HepG2 (cell line): ENCODE results near the gene TNFSF13. TPM values are rescaled to one million over a fixed set of nuclear protein-coding genes. Genes with fewer than 3 reads are reported as not detected.
A peak's percentile ranks its signal among the peaks of the same experiment; 100 is the strongest.

Experiments
- AGO1 ChIP-seq: fragments of 200-400 bp; formaldehyde crosslinking; IDR thresholded peaks from 2 replicates; pipeline ENCODE4 v1.6.1; 2017; ENCODE audit warnings: mild to moderate bottlenecking, low read depth, low read length, moderate library complexity; ENCODE audit not compliant: poor library complexity, severe bottlenecking
- ATF2 ChIP-seq: sonication (generic); formaldehyde crosslinking; IDR thresholded peaks from 2 replicates; pipeline ENCODE4 v1.4.0; 2020; ENCODE audit warnings: missing genetic modification reagents
- FOXO1 ChIP-seq: sonication (generic); formaldehyde crosslinking; IDR thresholded peaks from 2 replicates; pipeline ENCODE4 v1.4.0; 2020; ENCODE audit warnings: missing genetic modification reagents
- FOXO4 ChIP-seq: sonication (generic); formaldehyde crosslinking; conservative IDR thresholded peaks from 2 replicates; pipeline ENCODE4 v1.8.1; 2023; ENCODE audit warnings: missing genetic modification reagents
- HNRNPLL ChIP-seq: fragments of 200-400 bp; formaldehyde crosslinking; IDR thresholded peaks from 2 replicates; pipeline ENCODE4 v1.6.1; 2017; ENCODE audit warnings: mild to moderate bottlenecking, low read depth, low read length; ENCODE audit not compliant: poor library complexity, severe bottlenecking
- HOXD1 ChIP-seq: sonication (generic); formaldehyde crosslinking; IDR thresholded peaks from 2 replicates; pipeline ENCODE4 v1.5.0; 2020; ENCODE audit warnings: missing genetic modification reagents
- MEF2D ChIP-seq: sonication (generic); formaldehyde crosslinking; IDR thresholded peaks from 2 replicates; pipeline ENCODE4 v1.5.1; 2020; ENCODE audit warnings: mild to moderate bottlenecking, missing genetic modification reagents
- NFKBIZ ChIP-seq: IDR thresholded peaks from 2 replicates; pipeline ENCODE4 v1.6.1; 2018; ENCODE audit warnings: missing genetic modification reagents, missing compliant biosample characterization
- SOX6 ChIP-seq, 2 experiments: fragments of 450-650 bp in 1 of 2; sonication (generic) in 1 of 2; formaldehyde crosslinking in 1 of 2; IDR thresholded peaks; 2 replicates each; pipeline versions ENCODE4 v1.4.0 to v1.6.1; 2017 to 2020; ENCODE audit warnings: antibody characterized with exemption in 1 of 2, mild to moderate bottlenecking in 1 of 2, missing genetic modification reagents in 1 of 2
- TBL1XR1 ChIP-seq: fragments of 150-350 bp; IDR thresholded peaks from 2 replicates; pipeline ENCODE4 v1.6.1; 2014; ENCODE audit warnings: borderline replicate concordance, low read length; ENCODE audit not compliant: partially characterized antibody
- UBTF ChIP-seq: sonication (generic); formaldehyde crosslinking; IDR thresholded peaks from 2 replicates; pipeline ENCODE4 v1.4.0; 2020; ENCODE audit warnings: mild to moderate bottlenecking, missing genetic modification reagents
- WIZ ChIP-seq: sonication (generic); formaldehyde crosslinking; IDR thresholded peaks from 2 replicates; pipeline ENCODE4 v1.5.1; 2020; ENCODE audit warnings: mild to moderate bottlenecking, missing genetic modification reagents
- YY1 ChIP-seq: IDR thresholded peaks from 2 replicates; pipeline ENCODE4 v1.6.1; 2011; ENCODE audit warnings: low read length, low read depth, moderate library complexity, mild to moderate bottlenecking; ENCODE audit not compliant: insufficient read depth, insufficient replicate concordance
- ZBTB33 ChIP-seq: sonication (generic); formaldehyde crosslinking; IDR thresholded peaks from 2 replicates; pipeline ENCODE4 v1.4.0; 2020; ENCODE audit warnings: missing genetic modification reagents
- ZBTB46 ChIP-seq: sonication (generic); formaldehyde crosslinking; IDR thresholded peaks from 2 replicates; pipeline ENCODE4 v1.4.0; 2020; ENCODE audit warnings: mild to moderate bottlenecking, missing genetic modification reagents, borderline replicate concordance
- ZNF460 ChIP-seq: sonication (generic); formaldehyde crosslinking; IDR thresholded peaks from 2 replicates; pipeline ENCODE4 v1.5.1; 2020; ENCODE audit warnings: missing genetic modification reagents, mild to moderate bottlenecking, borderline replicate concordance
- ZNF468 ChIP-seq: sonication (generic); formaldehyde crosslinking; IDR thresholded peaks from 2 replicates; pipeline ENCODE4 v1.8.0; 2022; ENCODE audit warnings: mild to moderate bottlenecking, moderate library complexity, missing genetic modification reagents
- ZNF570 ChIP-seq: sonication (generic); formaldehyde crosslinking; IDR thresholded peaks from 2 replicates; pipeline ENCODE4 v1.4.0; 2020; ENCODE audit warnings: mild to moderate bottlenecking, missing genetic modification reagents, borderline replicate concordance
- ZNF784 ChIP-seq: sonication (generic); formaldehyde crosslinking; IDR thresholded peaks from 2 replicates; pipeline ENCODE4 v1.5.1; 2020; ENCODE audit warnings: missing genetic modification reagents, mild to moderate bottlenecking, borderline replicate concordance
- polyA plus RNA-seq, 8 experiments: library from polyadenylated mRNA; depleted of rRNA in 3 of 8; stranded (reverse) in 7 of 8; unstranded in 1 of 8; fragments of >200 nt; fragmentation: Illumina TruSeq in 4 of 8; extraction: Trizol in 4 of 8; gene quantifications; 2 replicates each; pipeline versions ENCODE4 v1.2.1 to v1.2.3, GENCODE V29; 2011 to 2016; ENCODE audit warnings: low read depth in 4 of 8, missing spikeins in 1 of 8, mixed read lengths in 1 of 8; ENCODE audit not compliant: insufficient read depth in 1 of 8
- total RNA-seq, 5 experiments: library from RNA; depleted of rRNA; stranded (reverse); fragments of >200 nt; fragmentation: Illumina TruSeq; extraction: Trizol; gene quantifications; 2 replicates each; pipeline ENCODE4 v1.2.3, GENCODE V29; 2016; ENCODE audit warnings: low read depth in 1 of 5

Gene TNFSF13
- total and polyA plus RNA-seq, 2 of the 13 experiments (the other 11 are each of a cell fraction or from before 2014, with no cell fraction given) = 2.5 to 3.3 TPM

- TF ChIP-seq WIZ (0 out of 2 replicates have a peak, but pooled peaks have one; percentile 77), ZBTB33 (CRISPR knock-in tag) (no peak), ZNF570 (CRISPR knock-in tag) (no peak), ATF2 (CRISPR knock-in tag) (no peak), YY1 (no peak), AGO1 (no peak), FOXO1 (CRISPR knock-in tag) (no peak), ZBTB46 (no peak), SOX6 (IDR thresholded peaks at IDR 0.05) (no peak), SOX6 (CRISPR knock-in tag; IDR thresholded peaks at IDR 0.05) (peak; percentile 27; the same call in 1 of the 2 replicates), TBL1XR1 (no peak), FOXO4 (CRISPR knock-in tag) (no peak), HOXD1 (CRISPR knock-in tag) (no peak), ZNF784 (CRISPR knock-in tag) (no peak), NFKBIZ (CRISPR knock-in tag) (no peak; the same call in 1 of the 2 replicates), UBTF (CRISPR knock-in tag) (peak; percentile 41; the same call in 1 of the 2 replicates), MEF2D (CRISPR knock-in tag) (peak; percentile 60), ZNF460 (no peak), HNRNPLL (peak; percentile 29), ZNF468 (CRISPR knock-in tag) (no peak)
These were observed 2.6 kb downstream of the TNFSF13 start (continued) for GRCh38 chr17:7561028-7561575.
